ENCODE data around the gene EEPD1. TPM values are rescaled to one million over a fixed set of nuclear protein-coding genes. Genes with fewer than 3 reads are reported as not detected.

The EEPD1 gene
- total RNA-seq, 1 experiment from 2014 or later, result 5.0 TPM

DNA sequence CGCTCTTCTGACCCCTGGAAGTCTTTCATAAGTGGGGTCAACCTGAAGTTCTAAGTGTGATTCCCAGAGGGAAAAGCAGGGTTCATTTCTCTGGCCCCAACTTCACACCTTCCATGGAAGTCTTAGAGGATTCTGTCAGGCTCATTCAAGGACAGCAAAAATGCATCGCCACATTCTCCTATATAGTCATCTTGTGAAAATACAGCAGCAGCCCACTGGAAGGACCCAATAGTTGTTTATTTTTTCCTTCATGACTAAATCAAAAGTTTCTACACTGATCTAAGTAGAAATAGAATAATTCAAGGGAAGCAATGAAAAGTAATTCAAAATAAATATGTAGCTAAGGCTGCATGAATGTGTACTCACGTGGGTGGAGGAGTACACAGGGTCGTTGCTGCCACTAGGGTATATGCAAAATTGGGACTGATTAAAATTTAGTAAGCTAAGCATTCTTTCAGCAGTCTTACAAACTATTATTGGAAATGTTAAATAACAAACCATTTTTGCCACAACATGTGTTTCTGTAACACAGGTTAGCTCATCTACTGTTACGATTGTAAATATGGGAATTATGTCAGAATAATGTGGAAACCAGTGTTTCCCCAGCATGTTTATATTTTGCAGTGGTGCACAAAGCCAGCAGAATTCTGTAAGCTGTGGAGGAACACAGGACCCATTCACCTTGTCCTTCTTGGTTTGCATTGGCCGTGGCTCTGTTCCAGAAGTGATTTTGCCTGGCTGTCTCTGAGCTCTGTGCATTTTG lies 33.5 kb downstream of the EEPD1 start:
- no peak overlapping the region for H2BK15ac ChIP-seq (ENCODE audit: low read depth, low read length)
- H3K4me1 Mint-ChIP-seq, result peaks cover 0 to 5% of the 10 kb centered on the region in 2 experiments; a peak in 2 of 4 replicates
- H3K14ac ChIP-seq (ENCODE audit: insufficient read depth, low read length), result no peak overlapping the region
- DNase-seq, result no peak
- H3K27ac Mint-ChIP-seq, result no peak overlapping the region
- H3K27me3 ChIP-seq (ENCODE audit: insufficient read depth, low read length), result no peaks in the 10 kb centered on the region
- no peak overlapping the region for H3K56ac ChIP-seq (ENCODE audit: insufficient read length, low read depth, low read length)
- no peaks in the 10 kb centered on the region for H3K79me2 ChIP-seq (ENCODE audit: insufficient read depth, low read length)
- H3K9me3 ChIP-seq (ENCODE audit: control insufficient read depth, low read depth, low read length), result no peaks in the 10 kb centered on the region
- no peaks in the 10 kb centered on the region for H3K79me1 ChIP-seq (ENCODE audit: insufficient read depth, low read depth, low read length, poor library complexity, severe bottlenecking)
- no peak overlapping the region for H3K27ac ChIP-seq (ENCODE audit: insufficient read length, low read depth, low read length)
- H2AFZ ChIP-seq (ENCODE audit: low read length), result no peak overlapping the region
- no peaks in the 10 kb centered on the region for H3K23me2 ChIP-seq (ENCODE audit: insufficient read length, low read depth, low read length, poor library complexity, severe bottlenecking)
- H3K4me1 ChIP-seq (ENCODE audit: insufficient read depth, low read length), result no peaks in the 10 kb centered on the region
- H3K4ac ChIP-seq (ENCODE audit: low read depth, low read length), result no peak overlapping the region
- no peak overlapping the region for H3K4me3 Mint-ChIP-seq
- H2BK5ac ChIP-seq (ENCODE audit: insufficient read length, low read length), result no peak overlapping the region
- no peaks in the 10 kb centered on the region for H3K9me3 Mint-ChIP-seq
- no peak overlapping the region for H4K8ac ChIP-seq (replicated peaks; ENCODE audit: insufficient read length, low read depth, low read length)
- H4K91ac ChIP-seq (ENCODE audit: insufficient read length, low read depth, low read length), result no peak overlapping the region
- no peak overlapping the region for H3T11ph ChIP-seq (ENCODE audit: low read length)
- no peak overlapping the region for H2BK20ac ChIP-seq (ENCODE audit: low read depth, low read length, poor library complexity, severe bottlenecking)
- WGBS (ENCODE audit: extremely low coverage, insufficient read length, low lambda C conversion rate), result no CpG with 5 or more reads among the region's 6 CpGs
- no peak overlapping the region for H3K23ac ChIP-seq (ENCODE audit: insufficient read length, low read depth, low read length)
- H2AK5ac ChIP-seq (ENCODE audit: insufficient read length, low read length), result no peak overlapping the region
- TF ChIP-seq, protein P1, sequence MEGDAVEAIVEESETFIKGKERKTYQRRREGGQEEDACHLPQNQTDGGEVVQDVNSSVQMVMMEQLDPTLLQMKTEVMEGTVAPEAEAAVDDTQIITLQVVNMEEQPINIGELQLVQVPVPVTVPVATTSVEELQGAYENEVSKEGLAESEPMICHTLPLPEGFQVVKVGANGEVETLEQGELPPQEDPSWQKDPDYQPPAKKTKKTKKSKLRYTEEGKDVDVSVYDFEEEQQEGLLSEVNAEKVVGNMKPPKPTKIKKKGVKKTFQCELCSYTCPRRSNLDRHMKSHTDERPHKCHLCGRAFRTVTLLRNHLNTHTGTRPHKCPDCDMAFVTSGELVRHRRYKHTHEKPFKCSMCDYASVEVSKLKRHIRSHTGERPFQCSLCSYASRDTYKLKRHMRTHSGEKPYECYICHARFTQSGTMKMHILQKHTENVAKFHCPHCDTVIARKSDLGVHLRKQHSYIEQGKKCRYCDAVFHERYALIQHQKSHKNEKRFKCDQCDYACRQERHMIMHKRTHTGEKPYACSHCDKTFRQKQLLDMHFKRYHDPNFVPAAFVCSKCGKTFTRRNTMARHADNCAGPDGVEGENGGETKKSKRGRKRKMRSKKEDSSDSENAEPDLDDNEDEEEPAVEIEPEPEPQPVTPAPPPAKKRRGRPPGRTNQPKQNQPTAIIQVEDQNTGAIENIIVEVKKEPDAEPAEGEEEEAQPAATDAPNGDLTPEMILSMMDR (conservative IDR thresholded peaks at IDR 0.05), result no peak
- H3K36me3 Mint-ChIP-seq (ENCODE audit: insufficient read depth in 1 of 3, low read depth in 3 of 3), result no peaks in the 10 kb centered on the region
- H3K18ac ChIP-seq (ENCODE audit: insufficient read length, low read depth, low read length), result no peak overlapping the region
- no peak overlapping the region for H4K5ac ChIP-seq (ENCODE audit: insufficient read length, low read depth, low read length)
- H3K27me3 Mint-ChIP-seq (ENCODE audit: low read depth), result no peaks in the 10 kb centered on the region
- no peak overlapping the region for H3K4me2 ChIP-seq (ENCODE audit: insufficient read depth, insufficient read length, low read length)
- H3K9ac ChIP-seq (ENCODE audit: extremely low read depth, insufficient read length, low read length), result no peak overlapping the region
- no peak overlapping the region for H2BK12ac ChIP-seq (ENCODE audit: insufficient read length, low read depth, low read length)
- no peaks in the 10 kb centered on the region for H4K20me1 ChIP-seq (ENCODE audit: control insufficient read depth, insufficient read depth, insufficient read length)
- H2BK120ac ChIP-seq (ENCODE audit: low read depth, low read length, poor library complexity, severe bottlenecking), result no peak overlapping the region

All from H9 (cell line).